NOMO-1 (cell line): ENCODE results near the gene TAS2R4.
"Not testable (repeated sequence)": the region's sequence is repeated elsewhere in the genome, so short reads cannot be mapped to it uniquely, and the experiment has no call there.

Experiments used
- DNase-seq, 2 experiments: peaks; one replicate each; lab custom pipeline; 2025; ENCODE audit not compliant: unreplicated experiment in 2 of 2; lab: John Stamatoyannopoulos, UW

The TAS2R4 gene, protein sequence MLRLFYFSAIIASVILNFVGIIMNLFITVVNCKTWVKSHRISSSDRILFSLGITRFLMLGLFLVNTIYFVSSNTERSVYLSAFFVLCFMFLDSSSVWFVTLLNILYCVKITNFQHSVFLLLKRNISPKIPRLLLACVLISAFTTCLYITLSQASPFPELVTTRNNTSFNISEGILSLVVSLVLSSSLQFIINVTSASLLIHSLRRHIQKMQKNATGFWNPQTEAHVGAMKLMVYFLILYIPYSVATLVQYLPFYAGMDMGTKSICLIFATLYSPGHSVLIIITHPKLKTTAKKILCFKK

DNA sequence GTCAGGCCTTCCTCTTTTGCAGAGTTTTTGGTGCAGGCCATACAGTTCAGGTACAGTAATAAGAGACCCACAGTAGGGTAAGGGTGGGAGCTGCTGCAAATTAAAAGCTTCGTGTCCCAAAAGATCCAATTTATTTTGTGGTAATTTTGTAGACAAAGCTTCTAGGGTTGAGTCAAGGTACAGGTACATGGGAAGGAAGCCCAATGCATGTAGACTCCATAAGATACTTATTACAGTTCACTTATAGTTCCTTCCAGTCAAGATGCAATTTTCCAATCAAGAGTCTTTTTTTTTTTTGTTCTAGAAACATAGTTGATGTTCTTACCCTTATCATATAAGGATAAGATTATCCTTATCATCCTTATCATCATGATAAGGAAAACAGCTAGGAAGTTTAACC is at the start of gene TAS2R4:
TAS2R4 (plus strand) TSS at position 301 of the 400 bp plus-strand sequence. CDS start 1,815 bp downstream, outside the sequence.
- no peak for DNase-seq

DNA sequence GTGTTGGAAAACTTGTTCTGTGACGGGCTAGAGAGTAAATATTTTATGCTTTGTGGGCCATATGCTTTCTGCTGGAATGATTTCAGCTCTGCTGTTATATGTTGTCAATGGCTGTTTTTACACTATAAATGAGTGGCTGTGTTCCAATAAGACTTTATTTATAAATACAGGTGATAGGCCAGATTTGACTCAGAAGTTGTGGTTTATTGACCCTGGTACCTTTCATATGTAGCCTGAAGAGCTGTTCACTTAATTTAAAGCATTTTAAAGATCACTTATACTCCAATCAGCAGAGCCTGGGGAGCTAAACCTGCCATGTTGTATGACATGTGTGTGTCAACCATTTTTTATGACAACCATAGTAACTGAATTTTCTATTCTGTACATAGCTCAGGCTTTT is 47.5 kb upstream of the TAS2R4 start:
- no peak for DNase-seq

DNA sequence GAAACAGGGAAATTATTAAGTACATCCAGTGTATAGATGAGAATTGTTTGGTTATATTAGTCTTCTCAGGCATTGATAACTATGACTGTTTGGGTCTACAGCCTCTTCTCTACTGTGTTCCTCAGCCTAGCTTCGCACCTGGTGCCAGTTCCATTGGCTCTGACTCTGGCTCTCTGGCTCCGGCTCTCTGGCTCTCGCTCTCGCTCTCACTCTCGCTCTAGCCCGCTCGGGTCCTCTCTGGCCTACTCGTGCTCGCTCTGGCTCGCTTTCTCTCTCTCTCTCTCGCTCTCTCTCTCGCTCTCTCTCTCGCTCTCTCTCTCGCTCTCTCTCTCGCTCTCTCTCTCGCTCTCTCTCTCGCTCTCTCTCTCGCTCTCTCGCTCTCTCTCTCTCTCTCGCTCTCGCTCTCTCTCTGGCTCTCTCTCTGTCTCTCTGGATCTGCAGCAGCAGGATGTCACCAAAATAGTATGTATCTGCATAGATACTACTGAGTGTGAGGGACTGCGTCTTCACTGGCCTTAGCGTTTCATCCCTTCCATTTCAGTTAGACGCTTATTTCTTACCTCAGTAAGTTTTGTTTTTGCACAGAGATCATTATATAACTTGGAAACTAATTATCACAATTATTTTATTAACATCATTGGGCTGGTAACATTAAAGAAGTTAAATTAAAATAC is 44.9 kb upstream of the TAS2R4 start:
- no peak for DNase-seq

DNA sequence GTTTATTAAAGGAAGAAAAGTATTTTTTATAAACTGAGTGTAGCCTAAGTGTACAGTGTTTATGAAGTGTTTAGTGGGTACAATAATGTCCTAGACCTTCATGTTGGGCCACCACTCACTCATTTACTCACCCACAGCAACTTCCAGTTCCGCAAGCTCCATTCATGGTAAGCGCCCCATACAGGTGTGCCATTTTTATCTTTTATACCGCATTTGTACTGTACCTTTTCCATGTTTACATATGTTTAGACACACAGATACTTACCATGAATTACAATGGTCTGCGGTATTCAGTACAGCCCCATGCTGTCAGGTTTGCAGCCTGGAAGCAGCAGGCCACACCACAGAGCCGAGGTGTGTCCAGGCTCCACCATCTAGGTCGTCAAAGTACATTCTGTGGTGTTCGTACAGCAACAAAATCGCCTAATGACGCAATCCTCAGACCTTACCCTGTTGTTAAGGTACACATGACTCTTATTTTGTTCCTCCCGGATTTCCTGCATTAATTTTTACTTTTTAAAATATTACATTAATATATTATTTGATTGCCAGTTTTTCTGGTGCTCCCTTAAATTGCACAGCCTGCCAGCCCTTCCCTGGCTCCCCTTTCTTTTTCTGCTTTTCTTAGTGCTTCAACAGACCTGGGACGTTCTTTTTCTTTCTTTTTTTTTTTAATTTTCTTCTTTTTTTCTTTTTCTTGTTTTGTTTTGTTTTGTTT is 39.2 kb upstream of the TAS2R4 start:
- DNase-seq, result peak in 1 of 2 experiments; percentile 23

DNA sequence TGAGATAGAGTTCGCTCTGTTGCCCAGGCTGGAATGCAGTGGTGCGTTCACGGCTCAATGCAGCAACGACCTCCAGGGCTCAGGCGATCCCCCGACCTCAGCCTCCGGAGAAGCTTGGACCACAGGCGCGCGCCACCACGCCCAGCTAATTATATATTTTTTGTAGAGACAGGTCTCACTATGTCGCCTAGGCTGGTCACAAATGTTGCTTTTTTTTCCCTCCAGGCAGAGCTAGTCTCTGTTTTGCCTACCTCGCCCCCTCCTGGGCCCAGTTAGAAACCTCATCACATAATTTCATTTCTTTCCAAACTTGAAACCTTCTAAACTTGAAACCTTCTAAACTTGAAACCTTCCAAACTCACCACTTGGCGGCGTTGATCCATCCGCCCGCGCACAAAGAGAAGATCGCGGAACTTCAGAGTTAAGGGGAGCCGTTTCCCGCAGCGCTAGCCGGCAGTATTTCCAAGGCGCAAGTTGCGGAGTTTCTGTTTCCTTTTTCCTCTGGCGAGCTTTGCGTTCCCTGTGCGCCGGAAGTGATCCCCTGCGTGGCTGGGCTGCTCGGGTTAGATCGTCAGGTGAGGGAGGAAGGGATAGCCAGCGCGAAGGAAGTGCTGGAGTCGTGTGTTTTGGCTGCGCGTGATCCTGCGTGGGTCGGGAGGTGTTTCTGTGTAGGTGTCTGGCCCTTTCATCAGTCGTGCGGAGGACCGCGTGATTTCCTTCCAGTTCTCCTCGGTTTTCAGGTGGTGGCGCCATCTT is 38.5 kb upstream of the TAS2R4 start, which contains the start of gene SSBP1:
SSBP1 (plus strand) TSS at position 523 of the 756 bp plus-strand sequence. CDS start 809 bp downstream, outside the sequence.
- DNase-seq, result peak; percentile 86 to 89

DNA sequence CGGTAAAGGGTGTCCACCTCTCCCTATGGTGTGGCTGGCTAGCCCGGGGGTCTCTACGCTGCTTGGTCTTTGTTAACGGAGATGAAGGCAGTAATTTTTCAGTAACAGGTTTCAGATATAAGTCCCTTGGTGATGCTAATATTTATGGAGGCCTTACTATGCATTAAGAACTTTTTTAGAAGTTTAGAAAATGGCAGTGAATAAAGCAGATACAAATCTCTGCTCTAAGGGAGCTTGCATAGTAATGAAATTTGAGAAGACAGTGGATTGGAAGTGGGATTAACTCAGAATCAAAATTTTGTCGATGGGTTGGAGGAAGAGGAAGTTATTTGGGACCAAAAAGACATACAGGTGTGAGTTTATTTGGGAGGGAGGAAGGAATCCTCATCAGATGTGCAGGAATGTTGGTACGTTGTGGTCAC is 37.9 kb upstream of the TAS2R4 start:
- DNase-seq, result no peak

DNA sequence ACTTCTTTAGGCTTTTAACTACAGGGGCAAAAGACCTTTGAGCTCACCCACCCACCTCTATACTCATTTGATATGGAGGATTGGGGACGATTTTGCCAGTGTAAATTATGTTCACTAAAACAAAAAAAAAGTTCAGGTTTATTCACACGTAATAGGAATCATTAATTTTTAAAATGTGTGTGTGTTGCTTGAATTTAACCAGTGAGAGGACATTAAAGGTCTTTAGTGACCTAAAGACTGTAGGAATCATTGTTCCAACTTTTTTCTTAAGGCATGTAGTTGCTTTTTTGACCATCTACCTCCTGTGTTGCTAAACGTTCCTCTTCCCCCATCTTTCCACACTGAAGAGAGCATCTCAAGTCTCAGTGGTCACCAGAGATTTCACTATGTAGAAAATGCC is 37.2 kb upstream of the TAS2R4 start:
- no peak for DNase-seq

DNA sequence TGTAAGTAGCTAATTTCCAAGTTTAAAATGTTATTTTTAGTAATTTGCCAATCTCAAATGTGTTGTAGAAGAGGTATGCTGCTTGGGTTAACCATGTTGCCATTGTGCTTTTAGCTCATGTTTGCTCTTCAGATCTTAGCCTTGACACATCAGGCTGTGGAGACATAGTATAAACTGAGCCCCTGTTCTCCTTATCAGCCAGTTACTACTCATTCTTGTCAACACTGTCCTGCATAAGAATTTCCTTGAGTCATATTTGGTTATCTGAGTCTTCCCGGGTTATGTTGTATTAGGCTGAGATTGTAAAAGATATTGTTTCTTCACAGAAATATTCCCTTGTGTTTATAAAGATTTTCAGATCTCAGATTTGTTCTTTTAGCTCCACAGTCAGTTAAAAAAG is 34.2 kb upstream of the TAS2R4 start:
- DNase-seq, result no peak

DNA sequence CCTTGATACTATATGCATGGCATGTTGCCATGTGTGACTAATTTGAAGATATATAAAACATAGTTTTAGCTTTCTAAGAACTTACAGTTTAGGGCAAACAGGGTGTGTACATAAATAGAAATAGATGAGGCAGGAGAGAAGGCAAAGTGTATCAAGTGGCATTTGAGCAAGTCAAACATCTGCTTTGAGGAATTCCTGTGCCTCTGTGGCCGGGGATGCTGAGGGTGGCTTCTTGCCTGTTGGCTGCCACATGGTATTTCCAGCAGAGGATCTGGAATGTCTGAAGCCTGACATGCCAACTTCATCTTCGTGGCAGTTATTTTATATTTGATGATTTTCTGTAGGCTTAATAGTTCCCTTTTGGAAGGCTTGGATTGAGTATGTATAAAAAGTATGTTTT is 32.3 kb upstream of the TAS2R4 start:
- no peak for DNase-seq

DNA sequence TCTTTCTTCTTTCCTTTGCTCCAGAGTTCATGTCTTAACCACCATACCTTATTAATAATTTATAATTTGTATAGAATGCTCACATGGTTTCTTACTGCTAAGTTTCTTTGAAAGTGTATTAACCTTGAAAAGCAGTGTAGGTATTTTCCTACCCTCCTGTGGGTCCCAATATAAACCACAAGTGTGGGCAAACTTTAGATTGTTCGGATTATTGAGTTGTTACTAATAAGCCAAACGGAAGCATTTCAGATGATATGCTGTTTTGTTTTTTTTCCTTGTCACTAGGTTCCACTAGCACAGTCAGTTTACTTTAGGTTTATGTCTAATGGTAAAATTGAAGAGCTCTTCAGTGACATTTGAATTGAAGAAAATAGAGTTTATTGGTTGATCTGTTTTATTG is 28.1 kb upstream of the TAS2R4 start:
- no peak for DNase-seq

DNA sequence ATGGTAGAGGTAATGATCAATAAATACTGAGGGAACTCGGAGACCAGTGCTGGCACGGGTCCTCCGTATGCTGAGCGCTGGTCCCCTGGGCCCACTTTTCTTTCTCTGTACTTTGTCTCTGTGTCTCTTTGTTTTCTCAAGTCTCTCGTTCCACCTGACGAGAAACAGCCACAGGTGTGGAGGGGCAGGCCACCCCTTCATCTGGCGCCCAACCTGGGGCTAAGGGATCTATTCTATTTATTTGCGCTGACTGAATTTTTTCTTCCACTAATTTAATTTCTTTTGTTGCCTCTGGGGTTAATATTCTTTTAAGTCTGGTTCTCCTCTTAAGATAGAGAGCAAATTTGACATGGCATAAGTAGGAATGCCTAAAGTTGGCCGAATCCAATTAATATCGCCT is 24.6 kb upstream of the TAS2R4 start:
- not testable (repeated sequence) for DNase-seq

DNA sequence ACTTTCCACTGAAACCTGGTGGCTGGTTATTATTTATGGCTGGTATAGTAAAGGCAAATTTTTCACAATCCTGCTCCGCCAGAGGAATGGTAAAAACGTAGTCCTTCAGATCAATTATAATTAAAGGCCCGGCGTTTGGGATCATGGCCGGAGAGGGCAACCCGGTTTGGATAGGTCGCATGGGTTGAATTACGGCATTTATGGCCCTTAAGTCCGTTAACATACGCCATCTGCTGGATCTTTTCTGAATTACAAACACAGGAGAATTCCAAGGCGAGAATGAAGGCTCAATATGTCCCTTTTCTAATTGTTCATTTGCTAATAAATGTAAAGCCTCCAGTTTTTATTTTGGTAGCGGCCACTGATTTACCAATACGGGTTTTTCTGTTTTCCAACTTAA is 23.8 kb upstream of the TAS2R4 start:
- DNase-seq, result no peak

DNA sequence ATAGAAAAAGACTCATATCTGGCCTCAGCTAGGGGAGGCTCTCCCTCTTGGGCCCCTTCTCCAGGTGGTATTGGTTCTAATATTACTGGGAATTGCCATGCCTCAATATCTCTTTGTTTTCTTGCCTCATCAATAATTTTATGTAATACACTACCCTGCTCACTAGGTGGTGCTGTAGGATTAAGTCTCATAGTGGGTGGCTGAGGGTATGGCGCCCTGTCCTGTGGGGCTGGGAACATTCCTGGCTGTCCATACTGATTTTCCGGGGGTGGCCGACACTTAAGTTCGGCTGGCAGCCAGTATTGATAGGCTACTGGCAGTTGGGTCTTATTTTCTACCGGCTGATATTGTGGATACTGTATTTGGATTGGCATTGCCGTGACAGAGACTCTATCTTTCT is 21.5 kb upstream of the TAS2R4 start:
- peak in 1 of 2 experiments; percentile 5 for DNase-seq

DNA sequence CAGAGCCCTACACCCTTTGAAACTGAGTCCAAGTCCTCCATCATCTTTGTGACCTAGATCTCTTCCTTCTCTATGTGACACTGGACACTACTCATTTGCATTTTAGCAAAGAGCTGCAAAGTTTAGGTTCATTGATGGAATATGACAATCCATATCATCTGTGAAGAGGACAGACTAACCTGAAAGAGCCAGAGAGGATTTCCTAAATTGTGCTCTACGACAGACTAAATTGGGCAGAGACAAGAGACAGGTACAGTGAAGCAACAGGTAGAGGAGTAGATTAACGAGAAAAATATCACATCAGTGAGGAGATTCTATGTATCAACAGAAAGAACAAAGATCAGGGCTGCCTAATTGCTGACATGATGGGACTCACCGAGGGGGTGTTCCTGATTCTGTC is 12.7 kb upstream of the TAS2R4 start, which contains the start of gene TAS2R3:
TAS2R3 (plus strand) TSS at position 301 of the 400 bp plus-strand sequence; CDS start at position 363, 62 bp downstream.
- DNase-seq, result no peak

DNA sequence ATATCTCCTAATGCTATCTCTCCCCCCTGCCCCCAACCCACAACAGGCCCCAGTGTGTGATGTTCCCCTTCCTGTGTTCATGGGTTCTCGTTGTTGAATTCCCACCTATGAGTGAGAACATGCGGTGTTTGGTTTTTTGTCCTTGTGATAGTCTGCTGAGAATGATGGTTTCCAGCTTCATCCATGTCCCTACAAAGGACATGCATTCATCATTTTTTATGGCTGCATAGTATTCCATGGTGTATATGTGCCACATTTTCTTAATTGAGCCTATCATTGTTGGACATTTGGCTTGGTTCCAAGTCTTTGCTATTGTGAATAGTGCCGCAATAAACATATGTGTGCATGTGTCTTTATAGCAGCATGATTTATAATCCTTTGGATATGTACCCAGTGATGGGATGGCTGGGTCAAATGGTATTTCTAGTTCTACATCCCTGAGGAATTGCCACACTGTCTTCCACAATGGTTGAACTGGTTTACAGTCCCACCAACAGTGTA is 6.3 kb upstream of the TAS2R4 start:
- not testable (repeated sequence) for DNase-seq

DNA sequence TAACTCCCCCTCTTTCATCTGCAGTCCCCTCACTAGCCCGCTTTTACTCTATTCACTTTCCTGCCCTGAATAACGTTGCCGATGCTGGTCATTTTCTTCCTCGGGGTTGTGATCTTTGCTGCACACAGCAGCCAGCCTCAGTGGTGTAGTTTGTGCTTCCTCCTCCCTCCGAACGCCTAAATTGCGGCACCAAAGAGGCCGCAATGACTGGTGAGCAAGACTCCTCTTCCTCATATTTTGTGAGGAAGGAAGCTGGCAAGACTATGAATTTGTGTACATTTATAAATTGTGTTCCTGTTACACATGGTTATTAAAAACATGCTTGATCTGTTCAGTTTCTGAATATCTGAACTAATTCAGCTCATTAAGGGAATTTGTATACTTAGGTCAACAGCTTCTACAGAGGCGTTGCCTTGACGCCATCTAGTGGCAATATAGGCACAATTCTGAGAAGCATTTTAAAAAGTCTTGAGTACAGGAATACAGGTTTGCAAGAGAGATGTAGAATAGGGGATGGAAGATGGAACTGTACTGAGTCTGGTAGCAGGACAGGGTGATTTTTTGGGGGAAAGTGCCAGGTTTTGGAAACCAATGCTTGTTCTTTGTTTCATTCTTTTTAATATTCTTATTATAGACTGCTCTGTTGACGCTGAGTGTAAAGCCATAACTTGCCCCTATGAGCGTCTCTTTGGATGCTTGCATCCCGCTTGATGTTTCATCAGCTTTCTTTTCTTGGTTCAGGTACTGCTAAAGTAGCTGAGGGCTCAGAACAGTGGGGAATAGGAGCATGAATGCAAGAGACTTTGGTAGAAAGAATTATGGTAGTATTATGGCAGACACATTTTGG is 9.5 kb downstream of the TAS2R4 start:
- peak; percentile 13 to 31 for DNase-seq

DNA sequence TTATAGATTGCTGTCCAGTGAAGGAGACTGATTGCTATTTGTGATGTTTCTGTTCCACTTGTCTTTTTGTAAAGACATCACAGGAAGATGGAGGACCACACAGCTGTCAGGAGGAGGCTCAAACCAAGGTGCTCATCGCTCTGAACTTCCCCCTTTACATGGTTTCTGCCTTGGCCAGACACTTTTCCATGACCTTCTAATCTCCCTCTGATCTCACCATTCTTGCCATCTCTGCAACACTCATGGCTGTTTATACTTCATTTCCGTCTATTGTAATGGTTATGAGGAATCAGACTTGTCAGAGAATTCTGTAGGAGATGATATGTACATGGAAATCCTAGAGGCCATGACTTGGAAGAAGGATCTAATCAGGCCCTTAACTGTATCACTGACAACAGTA is 11.8 kb downstream of the TAS2R4 start:
- DNase-seq, result no peak

DNA sequence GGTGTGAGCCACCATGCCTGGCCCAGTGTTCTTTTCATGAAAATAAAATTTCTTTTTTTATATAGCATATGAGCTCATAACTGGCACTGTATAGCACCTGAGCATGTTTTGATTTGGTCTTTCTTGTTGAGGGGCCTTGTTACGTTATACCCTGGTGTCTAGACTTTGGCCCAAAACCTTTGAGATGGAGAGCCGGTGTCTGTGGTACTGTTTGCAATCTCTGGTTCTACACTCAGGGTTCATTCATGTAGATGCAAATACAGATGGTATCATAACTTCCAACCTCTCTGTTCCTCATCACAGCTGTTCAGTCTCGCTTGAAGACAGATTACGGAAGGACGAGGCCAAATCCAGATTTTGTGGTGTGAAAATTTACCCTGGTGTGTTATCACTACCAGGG is 13.4 kb downstream of the TAS2R4 start, which contains the start of gene TAS2R5:
TAS2R5 (plus strand) TSS at position 301 of the 400 bp plus-strand sequence. CDS start 145 bp downstream, outside the sequence.
- no peak for DNase-seq

DNA sequence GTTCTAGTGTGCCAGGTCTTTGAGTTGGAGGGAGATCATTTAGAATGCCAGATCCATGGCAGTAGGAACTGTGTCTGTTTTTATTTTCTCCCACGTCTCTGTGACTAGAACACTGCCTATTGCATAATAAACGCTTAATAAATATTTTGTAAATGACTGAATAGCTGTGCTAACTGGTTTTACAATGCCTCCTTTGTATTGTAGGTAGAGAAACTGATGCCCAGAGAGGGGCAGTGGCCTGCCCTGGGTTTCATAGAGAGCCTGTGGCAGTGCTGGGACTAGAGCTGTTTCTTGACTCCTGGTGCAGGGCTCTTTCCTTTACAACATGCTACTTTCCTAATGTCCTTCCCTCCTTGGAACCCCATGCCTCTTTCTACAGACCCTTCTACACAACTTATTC is 16.1 kb downstream of the TAS2R4 start:
- DNase-seq, result no peak
